CD4-positive, alpha-beta T cell treated with Interleukin-17A for 4 hours (primary cell): ENCODE data around the gene ZNF574.
"Not testable (repeated sequence)": the region's sequence is repeated elsewhere in the genome, so short reads cannot be mapped to it uniquely, and the experiment has no call there.

Experiments
- DNase-seq: peaks from one replicate; pipeline ENCODE4 v3.0.0-alpha.2; 2020; ENCODE audit warnings: mixed read lengths

The ZNF574 gene, protein sequence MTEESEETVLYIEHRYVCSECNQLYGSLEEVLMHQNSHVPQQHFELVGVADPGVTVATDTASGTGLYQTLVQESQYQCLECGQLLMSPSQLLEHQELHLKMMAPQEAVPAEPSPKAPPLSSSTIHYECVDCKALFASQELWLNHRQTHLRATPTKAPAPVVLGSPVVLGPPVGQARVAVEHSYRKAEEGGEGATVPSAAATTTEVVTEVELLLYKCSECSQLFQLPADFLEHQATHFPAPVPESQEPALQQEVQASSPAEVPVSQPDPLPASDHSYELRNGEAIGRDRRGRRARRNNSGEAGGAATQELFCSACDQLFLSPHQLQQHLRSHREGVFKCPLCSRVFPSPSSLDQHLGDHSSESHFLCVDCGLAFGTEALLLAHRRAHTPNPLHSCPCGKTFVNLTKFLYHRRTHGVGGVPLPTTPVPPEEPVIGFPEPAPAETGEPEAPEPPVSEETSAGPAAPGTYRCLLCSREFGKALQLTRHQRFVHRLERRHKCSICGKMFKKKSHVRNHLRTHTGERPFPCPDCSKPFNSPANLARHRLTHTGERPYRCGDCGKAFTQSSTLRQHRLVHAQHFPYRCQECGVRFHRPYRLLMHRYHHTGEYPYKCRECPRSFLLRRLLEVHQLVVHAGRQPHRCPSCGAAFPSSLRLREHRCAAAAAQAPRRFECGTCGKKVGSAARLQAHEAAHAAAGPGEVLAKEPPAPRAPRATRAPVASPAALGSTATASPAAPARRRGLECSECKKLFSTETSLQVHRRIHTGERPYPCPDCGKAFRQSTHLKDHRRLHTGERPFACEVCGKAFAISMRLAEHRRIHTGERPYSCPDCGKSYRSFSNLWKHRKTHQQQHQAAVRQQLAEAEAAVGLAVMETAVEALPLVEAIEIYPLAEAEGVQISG

DNA sequence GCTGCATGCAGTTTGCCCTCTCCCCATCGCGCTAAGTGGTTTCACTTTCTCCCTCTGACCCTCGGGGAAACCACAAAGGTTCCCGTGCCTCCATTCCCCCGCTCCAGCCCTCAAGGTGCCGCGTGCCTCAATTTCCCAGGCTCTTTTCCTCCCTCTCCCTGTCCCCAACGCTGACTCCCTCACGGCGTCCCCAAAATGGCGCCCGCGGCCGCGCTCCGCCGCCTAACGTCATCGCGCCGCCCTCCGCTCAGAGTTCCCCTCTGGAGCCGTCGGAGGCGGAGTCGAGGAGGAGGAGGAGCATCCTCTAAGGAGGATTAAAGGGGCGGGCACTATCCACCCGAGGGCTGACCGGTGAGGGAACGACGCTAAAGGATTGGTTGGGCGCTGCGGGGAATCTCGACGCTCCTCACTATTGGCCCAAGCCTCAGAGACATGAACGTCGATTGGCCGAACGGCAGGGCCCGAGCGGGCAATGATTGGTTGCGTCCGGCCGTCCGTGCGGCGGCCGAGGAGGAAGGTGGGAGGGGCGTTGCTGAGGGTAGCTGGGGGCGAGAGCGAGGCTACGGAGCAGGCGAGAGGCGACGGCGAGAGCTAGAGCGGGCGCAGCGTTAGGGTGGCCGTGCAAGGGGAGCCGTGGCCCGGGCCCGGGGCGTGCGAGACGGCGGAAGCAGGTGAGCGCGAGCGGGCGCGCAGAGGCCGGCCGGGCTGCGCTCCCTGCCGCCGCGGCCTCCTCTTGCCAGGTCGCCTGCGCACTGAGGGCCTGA, at the start of gene ZNF574:
TSS of gene ZNF574 (plus strand) at position 551 of the 764 bp plus-strand sequence. CDS start 2,441 bp downstream, outside the sequence.
- DNase-seq = peak; percentile 99

DNA sequence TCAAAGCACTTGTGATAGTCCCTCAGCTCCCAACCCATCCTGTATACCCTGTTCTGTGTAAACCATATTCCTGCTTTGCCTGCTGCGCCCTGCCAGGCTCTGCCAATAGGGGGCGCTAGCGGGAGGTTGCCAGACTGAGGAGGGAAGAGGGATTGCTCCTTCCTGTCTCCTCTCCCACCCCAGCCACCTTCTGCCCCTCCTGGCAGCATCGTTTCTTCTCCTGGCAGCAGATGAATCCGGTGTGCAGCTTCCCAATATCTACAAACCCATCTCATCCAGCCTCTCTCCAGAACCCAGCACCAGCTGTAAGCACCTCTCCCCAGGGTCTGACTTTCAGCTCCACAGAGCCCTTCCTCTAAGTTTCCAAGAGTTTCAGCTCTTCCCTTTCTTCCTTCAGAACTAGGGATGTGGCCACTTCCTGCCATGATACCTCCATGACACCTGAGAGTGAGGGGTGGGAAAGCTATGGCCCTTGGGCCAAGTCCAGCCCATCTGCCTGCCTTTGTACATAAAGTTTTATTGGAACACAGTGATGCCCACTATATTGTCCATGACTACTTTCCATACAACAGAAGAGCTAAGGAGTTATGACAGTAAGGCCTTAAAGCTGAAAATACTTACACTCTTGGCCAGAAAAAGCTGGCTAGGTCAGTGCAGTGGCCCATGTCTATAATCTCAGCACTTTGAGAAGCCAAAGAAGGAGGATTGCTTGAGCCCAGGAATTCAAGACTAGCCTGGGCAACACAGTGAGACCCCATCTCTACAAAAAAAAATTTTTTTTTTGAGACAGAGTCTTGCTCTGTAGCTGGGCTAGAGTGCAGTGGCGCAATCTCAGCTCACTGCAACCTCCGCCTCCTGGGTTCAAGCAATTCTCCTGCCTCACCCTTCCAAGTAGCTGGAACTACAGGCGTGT, 47.4 kb upstream of the ZNF574 start:
- peak; percentile 24 for DNase-seq

- no peak for DNase-seq
Observed at GRCh38 chr19:42030645-42031440, 45.1 kb upstream of the ZNF574 start.

DNA sequence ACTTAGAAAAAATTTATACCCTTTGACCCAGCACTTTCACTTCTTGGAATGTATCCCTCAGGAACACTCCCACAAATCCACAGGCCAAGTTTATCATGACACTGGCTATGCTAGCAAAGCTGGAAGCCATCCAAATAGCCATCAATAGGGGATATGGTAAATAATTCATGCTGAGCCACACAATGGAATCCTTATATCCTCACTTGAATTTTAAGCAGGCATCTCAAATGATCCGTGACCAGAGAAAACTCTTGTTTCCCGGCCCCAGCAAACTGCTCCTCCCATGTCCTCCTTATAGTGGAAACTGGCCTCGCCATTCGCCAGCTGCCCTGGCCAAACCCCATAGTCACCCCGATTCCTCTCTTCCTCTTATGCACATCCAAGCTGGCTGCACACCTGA, 43.5 kb upstream of the ZNF574 start:
- DNase-seq = no peak

- DNase-seq = no peak
Observed at GRCh38 chr19:42033413-42033812, 42.6 kb upstream of the ZNF574 start.

GRCh38 chr19:42034640-42035391, 41.1 kb upstream of the ZNF574 start:
- peak; percentile 80 for DNase-seq

DNA sequence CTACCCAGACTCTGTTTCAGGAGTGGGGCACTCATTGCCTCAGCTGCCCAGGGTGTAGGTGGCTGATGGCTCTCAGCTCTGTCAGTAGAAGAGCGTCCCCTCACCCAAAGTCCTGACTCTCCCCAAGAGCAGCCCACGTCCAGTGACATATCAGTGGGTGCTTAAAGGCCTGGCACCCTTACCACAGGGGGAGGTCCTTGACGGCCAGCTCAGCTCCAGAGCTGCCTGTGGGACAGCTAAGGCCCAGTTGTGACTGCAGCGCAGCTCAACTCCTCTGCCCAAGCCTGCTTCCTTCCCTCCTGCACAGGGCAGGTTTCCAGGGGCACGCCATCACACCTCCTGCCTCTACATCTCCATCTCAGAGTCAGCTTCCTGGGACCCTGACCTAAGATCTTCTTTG, 38.3 kb upstream of the ZNF574 start:
- no peak for DNase-seq

DNA sequence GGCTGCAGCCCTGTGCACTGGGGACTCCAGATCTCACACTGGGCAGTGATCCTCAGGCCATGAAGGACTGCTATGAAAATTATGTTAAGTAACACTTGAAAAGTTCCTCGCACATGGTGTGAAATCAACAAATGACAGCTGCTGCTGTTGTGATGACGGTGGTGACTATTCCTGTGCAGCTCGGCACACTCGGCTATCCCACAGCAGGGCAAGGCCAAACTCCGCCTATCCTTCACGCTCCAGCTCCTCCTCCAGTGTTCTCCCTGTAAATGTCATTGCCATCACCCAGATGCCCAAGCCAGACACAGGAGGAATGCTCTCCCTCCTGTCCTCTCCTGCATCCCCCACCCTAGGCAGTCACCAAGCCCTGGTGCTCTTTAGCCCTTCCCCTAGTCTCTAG, 37.3 kb upstream of the ZNF574 start:
- DNase-seq = no peak

DNA sequence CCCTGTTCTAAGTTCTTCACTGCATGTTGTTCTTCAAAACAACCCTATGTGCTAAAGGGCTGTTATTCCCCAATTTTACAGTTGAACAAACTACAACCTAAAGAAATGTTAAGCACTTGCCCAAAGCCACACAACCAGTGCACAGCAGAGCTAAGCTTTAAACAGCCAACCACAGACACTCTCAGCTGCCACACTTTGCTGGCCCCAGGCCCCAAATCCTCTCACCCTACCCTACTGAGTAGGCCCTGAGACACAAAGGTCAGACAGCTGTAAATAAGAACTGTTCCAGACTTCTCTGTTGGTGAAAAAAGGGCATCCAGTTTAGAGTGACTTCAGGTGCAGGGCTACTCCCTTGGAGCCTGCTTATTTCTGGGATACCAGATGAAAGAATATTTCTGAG, 35.9 kb upstream of the ZNF574 start:
- no peak for DNase-seq

DNA sequence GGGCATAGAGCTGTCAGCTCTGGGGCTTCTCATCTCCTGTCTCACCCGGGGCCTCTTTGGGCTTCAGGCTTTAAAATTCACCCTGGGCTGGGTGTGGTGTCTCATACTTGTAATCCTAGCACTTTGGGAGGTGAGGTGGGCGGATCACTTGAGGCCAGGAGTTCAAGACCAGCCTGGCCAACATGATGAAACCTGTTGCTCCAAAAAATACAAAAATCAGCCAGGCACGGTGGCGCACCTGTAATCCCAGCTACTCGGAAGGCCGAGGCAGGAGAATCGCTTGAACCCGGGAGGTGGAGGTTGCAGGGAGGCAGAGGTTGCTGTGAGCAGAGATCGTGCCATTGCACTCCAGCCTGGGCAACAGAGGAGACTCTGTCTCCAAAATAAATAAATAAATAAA, 35.5 kb upstream of the ZNF574 start:
- not testable (repeated sequence) for DNase-seq

- DNase-seq = no peak
Observed at GRCh38 chr19:42042455-42043170, 33.4 kb upstream of the ZNF574 start.

GRCh38 chr19:42045575-42045974, 30.4 kb upstream of the ZNF574 start:
- no peak for DNase-seq

DNA sequence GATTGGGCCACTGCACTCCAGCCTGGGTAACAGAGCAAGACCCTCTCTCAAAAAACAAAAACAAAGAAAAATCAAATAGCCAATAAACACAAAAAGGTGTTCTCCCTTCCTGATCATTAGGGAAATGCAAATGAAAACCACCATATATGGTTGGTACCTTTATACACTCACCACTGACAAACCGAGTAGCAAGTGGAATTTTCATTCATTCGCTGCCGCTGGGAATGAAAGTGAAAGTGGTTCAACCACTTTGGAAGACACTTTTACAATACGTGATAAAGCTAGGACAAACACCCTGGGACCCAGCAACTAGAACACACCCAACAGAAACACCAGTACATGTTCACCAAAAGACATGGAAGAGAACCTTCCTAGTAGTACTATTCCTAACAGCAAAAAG, 27.0 kb upstream of the ZNF574 start:
- no peak for DNase-seq

DNA sequence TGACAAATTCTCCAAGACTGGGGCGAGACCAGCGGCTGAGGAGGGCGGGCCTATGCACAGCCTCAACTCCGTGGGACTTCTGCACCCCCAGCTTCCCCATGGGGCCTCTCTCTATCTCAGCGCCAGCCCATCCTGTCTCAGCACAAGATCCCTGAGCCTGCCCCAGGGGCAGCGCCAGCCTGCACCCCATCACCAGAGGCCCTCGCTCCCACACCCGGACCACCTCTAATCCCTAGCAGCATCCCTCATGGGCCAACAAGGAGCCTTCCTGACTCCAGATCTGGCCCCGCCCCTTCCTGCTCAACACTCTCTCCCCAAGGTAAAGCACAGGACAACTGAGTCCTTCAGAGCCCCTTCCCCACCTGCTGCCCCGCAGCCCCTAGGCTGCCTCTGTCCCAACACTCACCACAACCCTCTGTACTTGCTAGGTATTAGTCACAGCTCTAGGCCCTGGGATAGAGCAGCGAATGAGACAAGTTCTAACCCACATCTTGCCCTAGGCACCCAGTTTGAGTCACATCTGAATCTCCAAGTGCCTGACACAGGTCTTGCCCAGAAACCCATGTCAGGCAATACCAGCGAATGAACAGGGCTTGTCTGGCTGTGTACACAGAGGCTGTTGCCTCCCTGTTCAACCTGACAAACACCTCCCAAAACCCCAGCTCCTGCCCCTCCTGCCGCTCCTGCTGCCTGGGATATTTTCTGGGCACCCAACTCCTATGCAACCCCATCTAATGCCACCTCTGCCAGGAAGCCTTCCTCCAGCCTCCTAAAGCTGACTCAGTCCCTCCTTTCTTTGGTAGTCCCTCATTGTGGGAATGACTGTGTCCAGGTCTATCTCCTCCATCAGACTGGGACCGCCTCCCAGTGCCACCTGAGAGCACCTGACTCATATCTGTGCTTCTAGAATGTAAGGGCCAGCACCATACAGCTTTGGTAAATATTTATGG, 24.5 kb upstream of the ZNF574 start:
- DNase-seq = no peak

GRCh38 chr19:42052241-42052863, 23.6 kb upstream of the ZNF574 start:
- DNase-seq = no peak

DNA sequence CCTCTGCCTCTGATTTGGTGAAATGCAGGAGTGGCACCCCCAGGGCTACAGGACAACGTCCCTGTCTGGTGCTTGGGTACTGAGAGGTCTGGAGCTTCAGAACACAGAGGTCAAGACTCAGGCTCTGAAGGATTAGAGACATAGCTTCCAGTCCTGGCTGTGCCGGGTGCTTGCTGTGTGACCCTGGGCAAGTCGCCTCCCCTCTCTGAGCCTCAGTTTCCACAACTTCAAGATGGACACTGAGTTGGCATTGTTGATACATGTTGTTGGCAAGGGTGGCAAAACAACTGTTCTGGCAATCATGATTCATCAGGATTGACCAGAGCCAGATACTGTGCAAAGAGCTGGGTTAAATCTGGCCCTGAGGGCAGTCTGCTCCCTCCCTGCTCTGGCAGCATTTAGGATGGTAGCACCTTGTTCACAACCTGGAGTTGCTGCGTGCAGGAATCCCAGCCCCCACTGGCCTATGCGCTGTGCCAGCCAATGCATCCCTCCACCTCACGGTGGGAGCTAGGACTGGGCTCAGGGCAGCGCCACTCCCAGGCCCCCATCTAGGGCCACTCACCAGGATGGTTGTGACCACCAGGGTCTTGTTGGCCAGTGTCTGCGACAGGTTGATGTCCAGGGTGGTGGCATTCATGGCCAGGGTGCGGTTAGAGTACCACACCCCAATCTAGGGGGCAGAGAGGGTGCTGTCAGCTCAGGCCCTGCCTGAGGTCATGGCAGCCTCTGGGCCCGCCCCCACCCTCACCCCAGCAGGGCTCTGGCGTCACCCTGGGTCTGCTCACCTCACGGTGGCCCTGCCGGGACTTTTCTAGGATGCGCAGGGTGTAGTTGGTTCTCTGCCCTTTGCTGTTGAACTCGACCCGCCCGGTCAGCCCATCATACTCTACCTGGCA, 22.7 kb upstream of the ZNF574 start:
- no peak for DNase-seq

DNA sequence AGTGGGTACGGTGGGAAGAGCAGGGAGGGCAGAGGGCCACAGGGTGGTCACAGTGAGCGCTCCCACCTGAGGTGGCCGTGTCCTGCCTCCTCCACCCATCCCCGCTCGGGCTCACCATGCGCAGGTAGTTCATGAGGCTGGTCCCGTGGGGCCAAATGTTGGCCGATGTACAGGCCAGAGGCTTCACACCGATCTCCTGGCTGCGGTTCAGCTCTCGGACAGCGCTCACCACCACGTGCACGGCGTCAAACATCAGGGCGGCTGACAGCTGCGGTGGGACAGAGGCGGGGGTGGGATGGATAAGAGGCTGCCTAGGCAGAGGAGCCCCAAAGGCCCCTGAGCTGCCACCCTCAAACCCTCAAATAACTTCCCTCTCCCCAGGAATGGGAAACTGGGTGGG, 21.8 kb upstream of the ZNF574 start:
- no peak for DNase-seq
